ENCODE results near the gene CAMKK2. TPM values are rescaled to one million over a fixed set of nuclear protein-coding genes. Genes with fewer than 3 reads are reported as not detected.

The CAMKK2 gene
- total RNA-seq, 4 donors from 2014 or later, result 24.9 to 58.2 (median 38.5) TPM

DNA sequence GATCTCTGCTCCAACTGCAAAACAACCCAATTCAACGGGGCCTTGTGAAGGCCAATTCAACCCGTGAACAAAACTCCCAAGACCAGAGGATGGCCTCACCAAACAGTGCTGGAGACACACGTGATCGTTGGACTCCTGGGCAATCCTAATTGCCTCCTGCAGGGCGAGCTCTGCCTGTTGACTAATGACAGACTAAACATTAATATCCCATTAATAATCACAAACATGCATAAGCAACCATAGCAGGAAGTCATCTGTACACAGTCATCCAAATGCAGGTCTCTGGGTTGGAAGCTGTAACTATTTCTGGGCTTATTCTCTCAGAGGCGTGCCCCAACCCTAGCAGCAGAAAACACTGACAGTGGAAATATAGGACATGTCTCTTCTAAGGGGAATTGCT lies 34.7 kb upstream of the CAMKK2 start:
- TF ChIP-seq, protein P1, sequence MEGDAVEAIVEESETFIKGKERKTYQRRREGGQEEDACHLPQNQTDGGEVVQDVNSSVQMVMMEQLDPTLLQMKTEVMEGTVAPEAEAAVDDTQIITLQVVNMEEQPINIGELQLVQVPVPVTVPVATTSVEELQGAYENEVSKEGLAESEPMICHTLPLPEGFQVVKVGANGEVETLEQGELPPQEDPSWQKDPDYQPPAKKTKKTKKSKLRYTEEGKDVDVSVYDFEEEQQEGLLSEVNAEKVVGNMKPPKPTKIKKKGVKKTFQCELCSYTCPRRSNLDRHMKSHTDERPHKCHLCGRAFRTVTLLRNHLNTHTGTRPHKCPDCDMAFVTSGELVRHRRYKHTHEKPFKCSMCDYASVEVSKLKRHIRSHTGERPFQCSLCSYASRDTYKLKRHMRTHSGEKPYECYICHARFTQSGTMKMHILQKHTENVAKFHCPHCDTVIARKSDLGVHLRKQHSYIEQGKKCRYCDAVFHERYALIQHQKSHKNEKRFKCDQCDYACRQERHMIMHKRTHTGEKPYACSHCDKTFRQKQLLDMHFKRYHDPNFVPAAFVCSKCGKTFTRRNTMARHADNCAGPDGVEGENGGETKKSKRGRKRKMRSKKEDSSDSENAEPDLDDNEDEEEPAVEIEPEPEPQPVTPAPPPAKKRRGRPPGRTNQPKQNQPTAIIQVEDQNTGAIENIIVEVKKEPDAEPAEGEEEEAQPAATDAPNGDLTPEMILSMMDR (IDR thresholded peaks at IDR 0.05), result no peak
- no peak for DNase-seq (ENCODE audit: low spot score)
- no peak for ATAC-seq (ENCODE audit: low FRiP score)

DNA sequence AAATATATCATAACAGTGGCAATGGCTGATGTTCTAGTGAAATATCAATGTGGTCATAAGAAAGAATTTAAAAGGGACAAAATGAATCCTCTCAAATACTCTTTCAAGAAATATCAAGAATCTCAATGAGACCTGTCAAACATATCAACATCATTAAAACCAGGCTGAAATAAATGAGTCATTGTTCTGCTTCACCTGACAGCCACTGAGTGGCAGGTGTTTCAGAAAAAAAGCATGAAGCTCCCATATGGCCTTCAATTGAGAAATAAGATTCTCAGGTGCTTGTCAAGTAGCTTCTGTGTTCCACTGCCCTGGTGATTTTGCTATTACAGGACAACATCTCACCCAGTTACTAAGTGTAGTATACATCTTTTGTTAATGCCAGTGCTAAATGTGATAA lies 34.2 kb upstream of the CAMKK2 start:
- DNase-seq (ENCODE audit: low spot score), result no peak
- TF ChIP-seq, protein P1 (IDR thresholded peaks at IDR 0.05), result no peak
- no peak for ATAC-seq (ENCODE audit: low FRiP score)

DNA sequence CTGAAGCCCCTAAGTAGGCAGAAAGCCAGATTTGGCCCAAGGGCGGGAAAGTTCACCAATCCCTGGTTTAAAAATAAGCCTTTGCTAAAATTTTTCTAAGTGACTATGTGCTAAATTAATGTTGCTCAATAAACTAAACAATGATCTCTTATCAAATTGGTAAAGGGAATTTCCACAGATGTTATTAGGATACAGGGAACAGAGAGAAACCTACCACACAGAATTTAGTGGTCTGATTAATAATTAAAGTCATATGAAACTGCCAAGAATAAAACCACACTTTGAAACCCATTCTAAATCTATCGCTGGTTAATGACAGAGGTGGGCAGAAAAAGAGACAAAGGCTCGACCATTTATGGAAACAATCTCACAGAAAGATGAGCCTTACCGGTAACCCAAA lies 33.7 kb upstream of the CAMKK2 start:
- TF ChIP-seq, protein P1 (IDR thresholded peaks at IDR 0.05), result no peak
- ATAC-seq (ENCODE audit: low FRiP score), result no peak

DNA sequence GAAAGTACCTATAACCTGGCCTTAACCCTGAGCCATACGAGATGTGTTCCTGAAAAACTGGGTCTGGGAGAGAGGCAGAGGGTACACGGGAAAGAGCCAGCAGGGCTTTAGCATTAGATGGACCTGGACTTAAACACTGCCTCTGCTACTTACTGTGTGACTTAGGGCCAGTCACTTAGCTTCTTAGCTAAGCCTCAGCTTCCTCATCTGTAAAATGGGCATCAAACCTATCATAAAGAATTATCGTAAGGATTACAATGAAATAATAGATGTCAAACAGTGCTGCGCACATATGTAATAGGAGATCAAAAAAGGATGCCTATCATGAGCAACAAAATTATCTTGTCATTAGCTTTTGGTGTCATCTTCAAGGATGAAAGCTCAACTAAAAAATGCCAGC lies 32.1 kb upstream of the CAMKK2 start:
- ATAC-seq (ENCODE audit: low FRiP score), result no peak
- TF ChIP-seq, protein P1 (IDR thresholded peaks at IDR 0.05), result no peak

More for the DNA sequence above, 33.7 kb upstream of the CAMKK2 start:
- DNase-seq (ENCODE audit: low spot score), result no peak

DNA sequence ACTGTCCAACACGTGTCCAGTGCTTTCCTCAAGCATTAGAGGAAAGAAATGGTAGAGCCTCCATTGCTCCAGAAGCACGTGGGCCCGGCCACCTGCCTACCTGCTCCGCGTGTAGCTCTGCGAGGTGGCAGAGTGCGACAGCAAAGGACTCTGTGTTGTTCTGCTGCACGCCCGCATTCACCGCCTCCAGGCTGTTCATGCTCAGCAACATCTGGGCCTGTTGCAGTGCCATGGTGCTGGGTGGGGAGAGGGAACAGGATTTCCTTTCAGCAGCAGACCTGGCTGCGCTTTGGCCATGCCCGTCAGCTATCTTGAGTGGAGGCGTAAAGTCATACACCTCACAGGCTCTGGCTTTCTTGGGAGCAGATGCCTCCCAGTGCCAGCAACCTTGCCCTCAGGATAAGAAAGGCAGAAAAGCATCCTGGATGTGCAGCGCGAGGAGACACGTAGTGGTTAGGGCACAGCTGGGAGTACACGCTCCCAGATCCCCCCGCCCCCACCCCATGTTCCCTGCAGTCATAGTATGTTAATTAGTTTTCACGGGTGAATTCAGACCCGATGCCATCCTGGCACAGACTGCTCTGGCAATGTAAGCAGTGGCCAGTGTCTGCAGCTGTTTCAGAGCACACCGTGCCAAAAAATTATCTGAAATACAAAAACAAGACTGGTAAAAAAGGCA lies 30.6 kb upstream of the CAMKK2 start:
- ATAC-seq (ENCODE audit: low FRiP score), result no peak
- no peak for DNase-seq (ENCODE audit: low spot score)
- TF ChIP-seq, protein P1 (IDR thresholded peaks at IDR 0.05), result no peak

More for the DNA sequence above, 32.1 kb upstream of the CAMKK2 start:
- DNase-seq (ENCODE audit: low spot score), result no peak

DNA sequence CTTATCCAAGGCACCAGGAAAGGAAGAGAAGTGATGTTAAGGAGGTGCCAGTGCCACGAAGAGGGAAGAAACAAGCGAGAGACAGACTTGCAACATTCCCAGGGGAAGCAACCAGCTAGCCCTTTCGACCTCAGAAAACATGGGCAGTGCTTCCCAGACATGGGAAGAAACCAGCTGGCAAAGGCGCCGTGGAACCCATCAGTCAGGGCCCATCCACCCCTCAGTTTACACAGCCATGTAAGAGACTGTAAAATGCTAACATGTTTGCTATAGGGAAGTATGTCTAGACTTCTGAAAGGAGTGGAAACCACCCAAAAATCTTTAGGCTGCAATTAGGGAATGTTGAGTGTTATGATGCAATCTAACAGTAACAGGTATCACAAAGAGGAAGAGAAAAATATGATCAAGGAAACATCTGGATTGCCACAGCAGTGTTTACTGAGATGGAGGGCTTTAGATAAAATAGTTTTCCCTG lies 29.4 kb upstream of the CAMKK2 start:
- ATAC-seq (ENCODE audit: low FRiP score) (no peak), DNase-seq (ENCODE audit: low spot score) (no peak)
- TF ChIP-seq, protein P1 (IDR thresholded peaks at IDR 0.05), result no peak

DNA sequence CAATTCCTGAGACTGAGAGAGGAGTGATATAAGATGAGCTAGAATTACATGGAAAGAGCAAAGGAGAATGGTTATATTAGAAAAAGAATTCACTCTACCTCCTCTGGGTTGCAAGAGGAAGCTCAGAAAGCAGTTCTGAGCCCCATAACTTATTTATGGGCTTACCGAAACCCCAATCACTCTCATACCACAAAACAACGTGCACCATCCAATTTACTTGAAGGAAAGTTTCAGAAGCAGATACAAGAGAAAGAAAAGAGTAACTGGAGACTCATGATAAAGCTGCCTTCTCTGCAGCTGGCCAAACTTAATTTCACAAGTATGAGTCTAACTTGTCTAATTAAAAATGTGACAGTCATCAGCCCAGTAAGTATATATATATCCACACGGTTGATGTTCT lies 27.4 kb upstream of the CAMKK2 start:
- DNase-seq (ENCODE audit: low spot score) (no peak), ATAC-seq (ENCODE audit: low FRiP score) (no peak)
- TF ChIP-seq, protein P1 (IDR thresholded peaks at IDR 0.05), result no peak
